Panc1 (cell line): ENCODE measurements around the gene TBX2. TPM values are rescaled to one million over a fixed set of nuclear protein-coding genes. Genes with fewer than 3 reads are reported as not detected.

Experiments
- ATAC-seq: fragments of 200-7000 bp; cut with Tn5 transposase; 2 replicates; pipeline ENCODE4 v1.9.1; 2020; ENCODE audit warnings: mild to moderate bottlenecking, moderate library complexity
- BruUV-seq: library from RNA; stranded (reverse); fragments of 400-500 nt; replicated peaks from 2 replicates; lab custom pipeline; 2021; lab: Mats Ljungman, UMichigan
- CTCF ChIA-PET: fragments of 300-600 bp; sonication (Branson Sonifier 250); formaldehyde crosslinking; loops from one replicate; lab custom pipeline; 2022; ENCODE audit warnings: antibody characterized with exemption; lab: Charles Lee
- POLR2A ChIA-PET: fragments of 300-600 bp; sonication (Branson Sonifier 250); formaldehyde crosslinking; loops from one replicate; lab custom pipeline; 2022; ENCODE audit warnings: antibody characterized with exemption; lab: Charles Lee
- DNase-seq: peaks from one replicate; pipeline ENCODE4 v3.0.0-alpha.2; 2010; ENCODE audit warnings: low read depth, low spot score
- H3K27ac ChIP-seq: 2 replicates; pipeline ENCODE4 v1.5.1; 2011; ENCODE audit warnings: mild to moderate bottlenecking, low read length, inconsistent platforms
- H3K27me3 ChIP-seq: fragments of 200-500 bp; sonication (Bioruptor generic); 2 replicates; pipeline ENCODE4 v1.6.0; 2014; ENCODE audit warnings: low read length, inconsistent platforms; ENCODE audit not compliant: control insufficient read depth, insufficient read depth
- H3K36me3 ChIP-seq: fragments of 200-500 bp; sonication (Bioruptor generic); 2 replicates; pipeline ENCODE4 v1.5.1; 2014; ENCODE audit warnings: inconsistent platforms, mild to moderate bottlenecking, low read length, moderate library complexity; ENCODE audit not compliant: control insufficient read depth, insufficient read depth
- H3K4me1 ChIP-seq: 2 replicates; pipeline ENCODE4 v1.5.1; 2011; ENCODE audit warnings: inconsistent platforms, mild to moderate bottlenecking, low read length, moderate library complexity; ENCODE audit not compliant: control insufficient read depth, insufficient read depth
- H3K4me3 ChIP-seq, 2 experiments: 2 replicates each; pipeline ENCODE4 v1.5.1; 2011 to 2012; ENCODE audit warnings: low read depth in 2 of 2, low read length in 2 of 2, mild to moderate bottlenecking in 2 of 2, inconsistent platforms in 1 of 2, moderate library complexity in 1 of 2
- H3K9me3 ChIP-seq: fragments of 200-500 bp; sonication (Bioruptor generic); 2 replicates; pipeline ENCODE4 v1.5.1; 2014; ENCODE audit warnings: low read depth, mild to moderate bottlenecking, inconsistent platforms, low read length, moderate library complexity; ENCODE audit not compliant: control insufficient read depth, insufficient read depth
- CTCF ChIP-seq: fragments of 450-650 bp; IDR thresholded peaks from 2 replicates; pipeline ENCODE4 v1.5.1; 2017; ENCODE audit warnings: mild to moderate bottlenecking
- POLR2AphosphoS5 ChIP-seq: IDR thresholded peaks from 2 replicates; pipeline ENCODE4 v1.6.1; 2012; ENCODE audit warnings: mild to moderate bottlenecking, low read depth, low read length, moderate library complexity
- REST ChIP-seq, 2 experiments: IDR thresholded peaks; 2 replicates each; pipeline ENCODE4 v1.6.1; 2011 to 2012; ENCODE audit warnings: low read depth in 2 of 2, control low read depth in 1 of 2, low read length in 1 of 2, mild to moderate bottlenecking in 1 of 2, moderate library complexity in 1 of 2; ENCODE audit not compliant: insufficient read depth in 1 of 2
- SIN3A ChIP-seq: IDR thresholded peaks from 2 replicates; pipeline ENCODE4 v1.6.1; 2012; ENCODE audit warnings: low read depth, mild to moderate bottlenecking, low read length, moderate library complexity, borderline replicate concordance; ENCODE audit not compliant: insufficient read depth
- TCF7L2 ChIP-seq: IDR thresholded peaks from 2 replicates; pipeline ENCODE4 v1.6.1; 2011; ENCODE audit warnings: mild to moderate bottlenecking, low read depth, low read length, inconsistent platforms
- in situ Hi-C: cut with HindIII; loops from 2 replicates; pipeline ENCODE4 v1.10.0; 2016; ENCODE audit warnings: low sequenced_read_pairs, low pct_unique_long_range_greater_than_20kb
- intact Hi-C: fragments of 100-400 bp; cut with micrococcal nuclease; formaldehyde crosslinking; loops from one replicate; pipeline ENCODE4 v1.10.0; 2022; ENCODE audit not compliant: unreplicated experiment
- total RNA-seq: library from RNA; stranded (reverse); gene quantifications from one replicate; pipeline ENCODE4 v1.2.1, GENCODE V29; 2021; ENCODE audit not compliant: unreplicated experiment

Gene TBX2
- total RNA-seq, 1 experiment from 2014 or later: 35.6 TPM

- H3K27me3 ChIP-seq: no peaks in the 10 kb centered on the region
- ChIA-PET CTCF (no interaction called here), POLR2A (no interaction called here)
- H3K4me1 ChIP-seq: peaks cover 3% of the 10 kb centered on the region; the same call in 1 of the 2 replicates
- no peak for ATAC-seq
- H3K4me3 ChIP-seq: no peak overlapping the region
- intact Hi-C loops: no loop called here
- peaks cover 4% of the 10 kb centered on the region; the same call in 1 of the 2 replicates for H3K9me3 ChIP-seq
- BruUV-seq: no TSS peak
- H3K36me3 ChIP-seq: no peaks in the 10 kb centered on the region
- DNase-seq: no peak
- no peak for TF ChIP-seq SIN3A
- TF ChIP-seq CTCF: no peak
- no peak for TF ChIP-seq POLR2AphosphoS5
- in situ Hi-C loops: no loop called here
- H3K27ac ChIP-seq: no peak overlapping the region
Observed at GRCh38 chr17:61436273-61436672, 36.6 kb downstream of the TBX2 start.

GRCh38 chr17:61436995-61437704 lies 37.5 kb downstream of the TBX2 start:
- in situ Hi-C loops: no loop called here
- no TSS peak for BruUV-seq
- no peak overlapping the region for H3K27ac ChIP-seq
- H3K4me1 ChIP-seq: no peaks in the 10 kb centered on the region
- H3K9me3 ChIP-seq: peaks cover 4% of the 10 kb centered on the region; the same call in 1 of the 2 replicates
- DNase-seq (no peak), ATAC-seq (no peak)
- no peaks in the 10 kb centered on the region for H3K36me3 ChIP-seq
- H3K27me3 ChIP-seq: no peaks in the 10 kb centered on the region
- TF ChIP-seq REST (IDR thresholded peaks at IDR 0.05; ENCODE audit: insufficient read depth in 1 of 2, low read depth in 2 of 2, low read length in 1 of 2) (no peak), CTCF (no peak), SIN3A (no peak), TCF7L2 (no peak), POLR2AphosphoS5 (no peak)
- H3K4me3 ChIP-seq: no peak overlapping the region
- ChIA-PET CTCF (no interaction called here), POLR2A (no interaction called here)
- intact Hi-C loops: no loop called here
